Stomach (tissue), 19 donors: Measurements from ENCODE around the gene NMS. TPM values are rescaled to one million over a fixed set of nuclear protein-coding genes. Genes with fewer than 3 reads are reported as not detected.
A peak's percentile ranks its signal among the peaks of the same experiment; 100 is the strongest.

Source experiments
- DNase-seq, 2 donors: peaks; one replicate each; pipeline versions ENCODE4 v3.0.0 to v3.0.0-alpha.2; 2013 to 2019
- H3K27ac ChIP-seq, 5 donors: fragments of 200-600 bp in 4 of 5; sonication (generic) in 4 of 5; one replicate each; pipeline ENCODE4 v1.5.1; 2013 to 2019; ENCODE audit warnings: mild to moderate bottlenecking in 1 of 5, moderate library complexity in 1 of 5
- H3K27me3 ChIP-seq, 3 donors: fragments of 200-600 bp; sonication (generic); one replicate each; pipeline ENCODE4 v1.5.1; 2017 to 2019; ENCODE audit warnings: mixed run types in 1 of 3
- H3K36me3 ChIP-seq, 4 donors: fragments of 200-600 bp; sonication (generic); 1 replicate in 3 of 4; 2 replicates in 1 of 4; pipeline ENCODE4 v1.5.1; 2016 to 2019
- H3K4me1 ChIP-seq, 4 donors: fragments of 200-600 bp; sonication (generic); one replicate each; pipeline ENCODE4 v1.5.1; 2016 to 2019
- H3K4me3 ChIP-seq, 4 donors: fragments of 200-600 bp; sonication (generic) in 3 of 4; one replicate each; pipeline ENCODE4 v1.5.1; 2016 to 2019; ENCODE audit warnings: mild to moderate bottlenecking in 1 of 4
- H3K9me3 ChIP-seq, 4 donors: fragments of 200-600 bp; sonication (generic); one replicate each; pipeline ENCODE4 v1.5.1; 2016 to 2019
- CTCF ChIP-seq, 7 experiments: fragments of 450-650 bp in 4 of 7; fragments of 200-600 bp in 3 of 7; sonication (generic) in 3 of 7; IDR thresholded peaks; one replicate each; pipeline ENCODE4 v1.5.1; 2016 to 2019; ENCODE audit warnings: antibody characterized with exemption in 7 of 7, control low read depth in 2 of 7, mild to moderate bottlenecking in 1 of 7
- EP300 ChIP-seq: sonication (generic); formaldehyde crosslinking; IDR thresholded peaks from one replicate; pipeline ENCODE4 v1.6.1; 2017; ENCODE audit warnings: antibody characterized with exemption
- POLR2A ChIP-seq, 4 donors: fragments of 450-650 bp; IDR thresholded peaks; one replicate each; pipeline ENCODE4 v1.6.1; 2016; ENCODE audit warnings: antibody characterized with exemption in 4 of 4, control low read depth in 2 of 4, mild to moderate bottlenecking in 1 of 4, moderate library complexity in 1 of 4
- POLR2AphosphoS5 ChIP-seq, 3 donors: sonication (generic); formaldehyde crosslinking; IDR thresholded peaks; one replicate each; pipeline ENCODE4 v1.6.1; 2016; ENCODE audit warnings: antibody characterized with exemption in 3 of 3
- WGBS, 5 donors: extraction: QIAGEN DNeasy Blood & Tissue Kit in 3 of 5; methylation state at CpG; one replicate each; pipeline versions ENCODE4 v1.1.5 to v1.1.7; 2013 to 2018; 5-methylcytosine and 5-hydroxymethylcytosine counted together
- intact Hi-C: fragments of 100-400 bp; cut with DNase I; formaldehyde crosslinking; loops from one replicate; pipeline ENCODE4 v1.15.1; 2023; ENCODE audit warnings: low total_unique reads
- long read RNA-seq, 10 donors: transcript quantifications; one replicate each; lab custom pipeline, GENCODE V29; 2026
- polyA plus RNA-seq, 3 donors: library from polyadenylated mRNA; stranded (reverse); fragments of 200-250 nt; gene quantifications; one replicate each; pipeline ENCODE4 v1.2.3, GENCODE V29; 2013
- total RNA-seq, 5 donors: library from RNA; depleted of rRNA; stranded (reverse); fragments of >200 nt; gene quantifications; one replicate each; pipeline versions ENCODE4 v1.1.0 to v1.2.3, GENCODE V29; 2014 to 2016
- donor health status: healthy with polysubstance abuse.
- donor health status: Bipolar disorder and iron deficiency.
- donor health status: healthy.

Gene NMS
- total RNA-seq (not detected), polyA plus RNA-seq (not detected)
- long read RNA-seq, donor 1, result 0 reads
- long read RNA-seq, donor 2, result 0 reads
- long read RNA-seq, donor 3, result 0 reads
- long read RNA-seq, donor 4, result 0 reads
- long read RNA-seq, donor 5, result 0 reads
- long read RNA-seq, donor 6, result 0 reads
- long read RNA-seq, donor 7, result 0 reads
- long read RNA-seq, donor 8, result 0 reads
- long read RNA-seq, donor 9, result 0 reads
- long read RNA-seq, donor 10, result 0 reads

GRCh38 chr2:100470182-100470581 lies at the start of gene NMS:
NMS (plus strand) TSS chr2:100470482; CDS start chr2:100470489, 7 bp downstream.
- 74 to 91% (median 85%) methylated on average over 7 of the region's 7 CpGs for WGBS, 5 donors
- TF ChIP-seq EP300 (no peak), POLR2AphosphoS5 (IDR thresholded peaks at IDR 0.05) (no peak), POLR2A (IDR thresholded peaks at IDR 0.05) (no peak), CTCF (IDR thresholded peaks at IDR 0.05) (no peak)
- Histone ChIP-seq H3K27me3 (peaks cover 0 to 26% (median 5%) of the 10 kb centered on the region in 3 donors), H3K27ac (no peak within 1 kb of the TSS), H3K36me3 (no peaks in the 10 kb centered on the region), H3K9me3 (no peaks in the 10 kb centered on the region), H3K4me3 (no peak within 1 kb of the TSS), H3K4me1 (no peaks in the 10 kb centered on the region)
- no peak for DNase-seq
- intact Hi-C loops, result no loop called here

GRCh38 chr2:100422320-100423055 lies 47.8 kb upstream of the NMS start:
- intact Hi-C loops, result no loop called here
- Histone ChIP-seq H3K36me3 (no peaks in the 10 kb centered on the region), H3K27me3 (no peaks in the 10 kb centered on the region), H3K27ac (peak overlapping the region in 1 of 5 donors; percentile 18), H3K9me3 (no peaks in the 10 kb centered on the region), H3K4me3 (no peak overlapping the region), H3K4me1 (peaks cover 0 to 13% (median 4%) of the 10 kb centered on the region in 4 donors)
- no peak for TF ChIP-seq EP300
- peak in 4 of 7 experiments; percentile 30 to 49 (median 45) for TF ChIP-seq CTCF (IDR thresholded peaks at IDR 0.05)
- WGBS, 5 donors, result 66 to 88% (median 78%) methylated on average over 4 of the region's 4 CpGs
- DNase-seq, result peak in 1 of 2 donors; percentile 57

GRCh38 chr2:100423631-100424030 lies 46.7 kb upstream of the NMS start:
- Histone ChIP-seq H3K4me3 (no peak overlapping the region), H3K9me3 (no peaks in the 10 kb centered on the region), H3K27me3 (no peaks in the 10 kb centered on the region), H3K4me1 (peaks cover 0 to 10% (median 2%) of the 10 kb centered on the region in 4 donors), H3K36me3 (no peaks in the 10 kb centered on the region), H3K27ac (no peak overlapping the region)
- intact Hi-C loops, result no loop called here
- no peak for DNase-seq
- 88 to 100% (median 91%) methylated on average over 1 of the region's 1 CpG for WGBS, 5 donors
- TF ChIP-seq POLR2AphosphoS5 (IDR thresholded peaks at IDR 0.05) (no peak), EP300 (no peak), POLR2A (IDR thresholded peaks at IDR 0.05) (no peak), CTCF (IDR thresholded peaks at IDR 0.05) (no peak)

GRCh38 chr2:100424277-100424875 lies 45.9 kb upstream of the NMS start:
- no peak for DNase-seq
- H3K27me3 ChIP-seq, result no peaks in the 10 kb centered on the region
- intact Hi-C loops, result no loop called here
- no peaks in the 10 kb centered on the region for H3K9me3 ChIP-seq
- peak overlapping the region in 1 of 5 donors; percentile 57 for H3K27ac ChIP-seq
- WGBS, 5 donors, result 68 to 87% (median 80%) methylated on average over 4 of the region's 4 CpGs
- no peak overlapping the region for H3K4me3 ChIP-seq
- H3K4me1 ChIP-seq, result peaks cover 0 to 10% (median 2%) of the 10 kb centered on the region in 4 donors
- H3K36me3 ChIP-seq, result no peaks in the 10 kb centered on the region
- TF ChIP-seq EP300, result no peak
- no peak for TF ChIP-seq CTCF (IDR thresholded peaks at IDR 0.05)
- TF ChIP-seq POLR2AphosphoS5 (IDR thresholded peaks at IDR 0.05), result no peak
- no peak for TF ChIP-seq POLR2A (IDR thresholded peaks at IDR 0.05)
